Measurements from ENCODE around the gene NMD3. TPM values are rescaled to one million over a fixed set of nuclear protein-coding genes. Genes with fewer than 3 reads are reported as not detected.

The NMD3 gene
- total RNA-seq, 1 experiment from 2014 or later = 56.3 TPM

DNA sequence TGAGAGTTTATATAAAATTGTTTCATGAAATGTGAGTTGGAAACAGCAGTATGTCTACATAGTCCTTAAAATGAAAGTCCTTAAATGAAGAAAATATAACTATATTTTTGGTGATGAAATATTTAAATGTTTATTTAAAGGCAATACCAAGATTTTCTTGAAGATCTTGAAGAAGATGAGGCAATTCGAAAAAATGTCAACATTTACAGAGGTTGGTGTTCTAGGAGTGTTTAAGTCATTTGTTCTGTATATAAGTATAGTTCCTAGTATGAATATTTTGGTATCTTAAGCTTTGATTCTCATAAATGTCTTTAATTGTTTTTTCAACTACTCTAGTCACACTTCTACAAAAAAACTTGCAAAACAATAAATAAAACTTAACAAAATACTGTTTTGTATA is 29.0 kb downstream of the NMD3 start (continued):
- TF ChIP-seq PRRX2 (CRISPR knock-in tag; IDR thresholded peaks at IDR 0.05) = no peak

DNA sequence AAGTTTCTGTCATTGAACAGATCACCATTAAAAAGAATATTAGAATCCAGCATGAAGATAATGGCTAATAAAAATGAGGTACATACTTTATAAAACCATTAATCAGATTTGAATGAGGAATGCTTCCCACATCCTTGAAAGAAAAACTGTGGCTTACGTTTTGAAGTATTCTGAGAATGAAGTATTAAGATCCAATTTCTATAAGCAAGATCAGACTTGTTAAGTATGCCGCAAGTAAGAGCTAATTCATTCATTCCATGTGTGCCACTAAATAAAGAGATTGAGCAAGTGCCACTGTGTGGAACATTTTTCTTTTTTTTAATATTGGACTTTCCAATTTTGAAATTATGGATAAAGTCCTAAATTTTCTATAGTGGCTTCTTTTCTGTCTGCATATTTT is 30.6 kb downstream of the NMD3 start:
- no peak overlapping the region for H3K4me3 Mint-ChIP-seq
- no peaks in the 10 kb centered on the region for H3K27me3 Mint-ChIP-seq (ENCODE audit: low read depth)
- no peak for ATAC-seq
- ChIA-PET POLR2A (no interaction called here), CTCF (no interaction called here)
- no peaks in the 10 kb centered on the region for H3K9me3 Mint-ChIP-seq
- H3K36me3 Mint-ChIP-seq = peaks cover 55% of the 10 kb centered on the region
- DNase-seq (ENCODE audit: low spot score) = no peak
- no peaks in the 10 kb centered on the region for H3K4me1 Mint-ChIP-seq
- TF ChIP-seq ZNF671 (CRISPR knock-in tag; IDR thresholded peaks at IDR 0.05) (no peak), ZNF263 (CRISPR knock-in tag; IDR thresholded peaks at IDR 0.05; ENCODE audit: low read depth) (no peak), GABPB1 (CRISPR knock-in tag; IDR thresholded peaks at IDR 0.05) (no peak), CREM (CRISPR knock-in tag; IDR thresholded peaks at IDR 0.05) (no peak), NFYB (CRISPR knock-in tag; conservative IDR thresholded peaks at IDR 0.05; ENCODE audit: low read depth) (no peak), ZNF317 (CRISPR knock-in tag; IDR thresholded peaks at IDR 0.05; ENCODE audit: borderline replicate concordance, low read depth) (no peak), SMAD4 (CRISPR knock-in tag; IDR thresholded peaks at IDR 0.05) (no peak), NR2C2 (CRISPR knock-in tag; IDR thresholded peaks at IDR 0.05) (no peak), ZNF423 (CRISPR knock-in tag; IDR thresholded peaks at IDR 0.05) (no peak), MXD4 (CRISPR knock-in tag; IDR thresholded peaks at IDR 0.05; ENCODE audit: borderline replicate concordance) (no peak), ZNF396 (CRISPR knock-in tag; IDR thresholded peaks at IDR 0.05; ENCODE audit: borderline replicate concordance) (no peak)
- TF ChIP-seq, protein P1, sequence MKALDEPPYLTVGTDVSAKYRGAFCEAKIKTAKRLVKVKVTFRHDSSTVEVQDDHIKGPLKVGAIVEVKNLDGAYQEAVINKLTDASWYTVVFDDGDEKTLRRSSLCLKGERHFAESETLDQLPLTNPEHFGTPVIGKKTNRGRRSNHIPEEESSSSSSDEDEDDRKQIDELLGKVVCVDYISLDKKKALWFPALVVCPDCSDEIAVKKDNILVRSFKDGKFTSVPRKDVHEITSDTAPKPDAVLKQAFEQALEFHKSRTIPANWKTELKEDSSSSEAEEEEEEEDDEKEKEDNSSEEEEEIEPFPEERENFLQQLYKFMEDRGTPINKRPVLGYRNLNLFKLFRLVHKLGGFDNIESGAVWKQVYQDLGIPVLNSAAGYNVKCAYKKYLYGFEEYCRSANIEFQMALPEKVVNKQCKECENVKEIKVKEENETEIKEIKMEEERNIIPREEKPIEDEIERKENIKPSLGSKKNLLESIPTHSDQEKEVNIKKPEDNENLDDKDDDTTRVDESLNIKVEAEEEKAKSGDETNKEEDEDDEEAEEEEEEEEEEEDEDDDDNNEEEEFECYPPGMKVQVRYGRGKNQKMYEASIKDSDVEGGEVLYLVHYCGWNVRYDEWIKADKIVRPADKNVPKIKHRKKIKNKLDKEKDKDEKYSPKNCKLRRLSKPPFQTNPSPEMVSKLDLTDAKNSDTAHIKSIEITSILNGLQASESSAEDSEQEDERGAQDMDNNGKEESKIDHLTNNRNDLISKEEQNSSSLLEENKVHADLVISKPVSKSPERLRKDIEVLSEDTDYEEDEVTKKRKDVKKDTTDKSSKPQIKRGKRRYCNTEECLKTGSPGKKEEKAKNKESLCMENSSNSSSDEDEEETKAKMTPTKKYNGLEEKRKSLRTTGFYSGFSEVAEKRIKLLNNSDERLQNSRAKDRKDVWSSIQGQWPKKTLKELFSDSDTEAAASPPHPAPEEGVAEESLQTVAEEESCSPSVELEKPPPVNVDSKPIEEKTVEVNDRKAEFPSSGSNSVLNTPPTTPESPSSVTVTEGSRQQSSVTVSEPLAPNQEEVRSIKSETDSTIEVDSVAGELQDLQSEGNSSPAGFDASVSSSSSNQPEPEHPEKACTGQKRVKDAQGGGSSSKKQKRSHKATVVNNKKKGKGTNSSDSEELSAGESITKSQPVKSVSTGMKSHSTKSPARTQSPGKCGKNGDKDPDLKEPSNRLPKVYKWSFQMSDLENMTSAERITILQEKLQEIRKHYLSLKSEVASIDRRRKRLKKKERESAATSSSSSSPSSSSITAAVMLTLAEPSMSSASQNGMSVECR (CRISPR knock-in tag; IDR thresholded peaks at IDR 0.05; ENCODE audit: borderline replicate concordance) = no peak
- TF ChIP-seq, protein P2, sequence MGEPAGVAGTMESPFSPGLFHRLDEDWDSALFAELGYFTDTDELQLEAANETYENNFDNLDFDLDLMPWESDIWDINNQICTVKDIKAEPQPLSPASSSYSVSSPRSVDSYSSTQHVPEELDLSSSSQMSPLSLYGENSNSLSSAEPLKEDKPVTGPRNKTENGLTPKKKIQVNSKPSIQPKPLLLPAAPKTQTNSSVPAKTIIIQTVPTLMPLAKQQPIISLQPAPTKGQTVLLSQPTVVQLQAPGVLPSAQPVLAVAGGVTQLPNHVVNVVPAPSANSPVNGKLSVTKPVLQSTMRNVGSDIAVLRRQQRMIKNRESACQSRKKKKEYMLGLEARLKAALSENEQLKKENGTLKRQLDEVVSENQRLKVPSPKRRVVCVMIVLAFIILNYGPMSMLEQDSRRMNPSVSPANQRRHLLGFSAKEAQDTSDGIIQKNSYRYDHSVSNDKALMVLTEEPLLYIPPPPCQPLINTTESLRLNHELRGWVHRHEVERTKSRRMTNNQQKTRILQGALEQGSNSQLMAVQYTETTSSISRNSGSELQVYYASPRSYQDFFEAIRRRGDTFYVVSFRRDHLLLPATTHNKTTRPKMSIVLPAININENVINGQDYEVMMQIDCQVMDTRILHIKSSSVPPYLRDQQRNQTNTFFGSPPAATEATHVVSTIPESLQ (CRISPR knock-in tag; IDR thresholded peaks at IDR 0.05) = no peak
- TF ChIP-seq, protein P3, sequence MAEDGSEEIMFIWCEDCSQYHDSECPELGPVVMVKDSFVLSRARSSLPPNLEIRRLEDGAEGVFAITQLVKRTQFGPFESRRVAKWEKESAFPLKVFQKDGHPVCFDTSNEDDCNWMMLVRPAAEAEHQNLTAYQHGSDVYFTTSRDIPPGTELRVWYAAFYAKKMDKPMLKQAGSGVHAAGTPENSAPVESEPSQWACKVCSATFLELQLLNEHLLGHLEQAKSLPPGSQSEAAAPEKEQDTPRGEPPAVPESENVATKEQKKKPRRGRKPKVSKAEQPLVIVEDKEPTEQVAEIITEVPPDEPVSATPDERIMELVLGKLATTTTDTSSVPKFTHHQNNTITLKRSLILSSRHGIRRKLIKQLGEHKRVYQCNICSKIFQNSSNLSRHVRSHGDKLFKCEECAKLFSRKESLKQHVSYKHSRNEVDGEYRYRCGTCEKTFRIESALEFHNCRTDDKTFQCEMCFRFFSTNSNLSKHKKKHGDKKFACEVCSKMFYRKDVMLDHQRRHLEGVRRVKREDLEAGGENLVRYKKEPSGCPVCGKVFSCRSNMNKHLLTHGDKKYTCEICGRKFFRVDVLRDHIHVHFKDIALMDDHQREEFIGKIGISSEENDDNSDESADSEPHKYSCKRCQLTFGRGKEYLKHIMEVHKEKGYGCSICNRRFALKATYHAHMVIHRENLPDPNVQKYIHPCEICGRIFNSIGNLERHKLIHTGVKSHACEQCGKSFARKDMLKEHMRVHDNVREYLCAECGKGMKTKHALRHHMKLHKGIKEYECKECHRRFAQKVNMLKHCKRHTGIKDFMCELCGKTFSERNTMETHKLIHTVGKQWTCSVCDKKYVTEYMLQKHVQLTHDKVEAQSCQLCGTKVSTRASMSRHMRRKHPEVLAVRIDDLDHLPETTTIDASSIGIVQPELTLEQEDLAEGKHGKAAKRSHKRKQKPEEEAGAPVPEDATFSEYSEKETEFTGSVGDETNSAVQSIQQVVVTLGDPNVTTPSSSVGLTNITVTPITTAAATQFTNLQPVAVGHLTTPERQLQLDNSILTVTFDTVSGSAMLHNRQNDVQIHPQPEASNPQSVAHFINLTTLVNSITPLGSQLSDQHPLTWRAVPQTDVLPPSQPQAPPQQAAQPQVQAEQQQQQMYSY (CRISPR knock-in tag; IDR thresholded peaks at IDR 0.05) = no peak
- TF ChIP-seq, protein P4, sequence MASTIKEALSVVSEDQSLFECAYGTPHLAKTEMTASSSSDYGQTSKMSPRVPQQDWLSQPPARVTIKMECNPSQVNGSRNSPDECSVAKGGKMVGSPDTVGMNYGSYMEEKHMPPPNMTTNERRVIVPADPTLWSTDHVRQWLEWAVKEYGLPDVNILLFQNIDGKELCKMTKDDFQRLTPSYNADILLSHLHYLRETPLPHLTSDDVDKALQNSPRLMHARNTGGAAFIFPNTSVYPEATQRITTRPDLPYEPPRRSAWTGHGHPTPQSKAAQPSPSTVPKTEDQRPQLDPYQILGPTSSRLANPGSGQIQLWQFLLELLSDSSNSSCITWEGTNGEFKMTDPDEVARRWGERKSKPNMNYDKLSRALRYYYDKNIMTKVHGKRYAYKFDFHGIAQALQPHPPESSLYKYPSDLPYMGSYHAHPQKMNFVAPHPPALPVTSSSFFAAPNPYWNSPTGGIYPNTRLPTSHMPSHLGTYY (CRISPR knock-in tag; IDR thresholded peaks at IDR 0.05) = no peak
- TF ChIP-seq, protein P5, sequence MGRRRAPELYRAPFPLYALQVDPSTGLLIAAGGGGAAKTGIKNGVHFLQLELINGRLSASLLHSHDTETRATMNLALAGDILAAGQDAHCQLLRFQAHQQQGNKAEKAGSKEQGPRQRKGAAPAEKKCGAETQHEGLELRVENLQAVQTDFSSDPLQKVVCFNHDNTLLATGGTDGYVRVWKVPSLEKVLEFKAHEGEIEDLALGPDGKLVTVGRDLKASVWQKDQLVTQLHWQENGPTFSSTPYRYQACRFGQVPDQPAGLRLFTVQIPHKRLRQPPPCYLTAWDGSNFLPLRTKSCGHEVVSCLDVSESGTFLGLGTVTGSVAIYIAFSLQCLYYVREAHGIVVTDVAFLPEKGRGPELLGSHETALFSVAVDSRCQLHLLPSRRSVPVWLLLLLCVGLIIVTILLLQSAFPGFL (CRISPR knock-in tag; IDR thresholded peaks at IDR 0.05; ENCODE audit: borderline replicate concordance) = no peak
- TF ChIP-seq, protein P6, sequence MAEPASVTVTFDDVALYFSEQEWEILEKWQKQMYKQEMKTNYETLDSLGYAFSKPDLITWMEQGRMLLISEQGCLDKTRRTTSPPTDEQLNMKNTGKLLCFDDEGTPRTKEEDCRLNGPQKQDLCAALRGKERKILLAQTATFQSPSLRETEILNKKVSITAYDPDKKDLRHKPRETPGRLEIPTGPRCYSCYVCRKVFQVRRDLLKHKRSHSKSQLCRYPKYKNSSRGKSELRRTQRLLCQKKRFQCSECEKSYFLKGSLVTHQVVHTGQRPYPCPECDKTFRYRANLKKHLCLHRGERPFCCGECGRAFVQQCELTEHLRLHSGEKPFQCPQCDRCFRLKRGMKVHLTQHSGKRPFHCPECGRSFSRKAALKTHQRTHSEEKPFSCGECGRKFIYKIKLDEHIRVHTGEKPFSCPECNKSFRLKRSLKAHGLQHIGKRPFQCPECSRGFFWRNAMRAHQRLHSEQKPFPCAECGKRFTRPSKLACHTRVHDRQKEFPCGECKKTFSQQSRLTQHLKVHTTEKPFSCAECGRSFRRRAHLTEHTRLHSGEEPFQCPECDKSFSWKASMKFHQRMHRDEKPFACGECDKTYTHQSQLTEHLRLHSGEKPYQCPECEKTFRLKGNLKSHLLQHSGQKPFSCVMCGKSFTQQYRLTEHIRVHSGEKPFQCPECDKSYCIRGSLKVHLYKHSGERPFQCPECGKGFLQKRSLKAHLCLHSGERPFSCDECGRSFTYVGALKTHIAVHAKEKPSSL (CRISPR knock-in tag; conservative IDR thresholded peaks at IDR 0.05) = no peak
- TF ChIP-seq, protein P7, sequence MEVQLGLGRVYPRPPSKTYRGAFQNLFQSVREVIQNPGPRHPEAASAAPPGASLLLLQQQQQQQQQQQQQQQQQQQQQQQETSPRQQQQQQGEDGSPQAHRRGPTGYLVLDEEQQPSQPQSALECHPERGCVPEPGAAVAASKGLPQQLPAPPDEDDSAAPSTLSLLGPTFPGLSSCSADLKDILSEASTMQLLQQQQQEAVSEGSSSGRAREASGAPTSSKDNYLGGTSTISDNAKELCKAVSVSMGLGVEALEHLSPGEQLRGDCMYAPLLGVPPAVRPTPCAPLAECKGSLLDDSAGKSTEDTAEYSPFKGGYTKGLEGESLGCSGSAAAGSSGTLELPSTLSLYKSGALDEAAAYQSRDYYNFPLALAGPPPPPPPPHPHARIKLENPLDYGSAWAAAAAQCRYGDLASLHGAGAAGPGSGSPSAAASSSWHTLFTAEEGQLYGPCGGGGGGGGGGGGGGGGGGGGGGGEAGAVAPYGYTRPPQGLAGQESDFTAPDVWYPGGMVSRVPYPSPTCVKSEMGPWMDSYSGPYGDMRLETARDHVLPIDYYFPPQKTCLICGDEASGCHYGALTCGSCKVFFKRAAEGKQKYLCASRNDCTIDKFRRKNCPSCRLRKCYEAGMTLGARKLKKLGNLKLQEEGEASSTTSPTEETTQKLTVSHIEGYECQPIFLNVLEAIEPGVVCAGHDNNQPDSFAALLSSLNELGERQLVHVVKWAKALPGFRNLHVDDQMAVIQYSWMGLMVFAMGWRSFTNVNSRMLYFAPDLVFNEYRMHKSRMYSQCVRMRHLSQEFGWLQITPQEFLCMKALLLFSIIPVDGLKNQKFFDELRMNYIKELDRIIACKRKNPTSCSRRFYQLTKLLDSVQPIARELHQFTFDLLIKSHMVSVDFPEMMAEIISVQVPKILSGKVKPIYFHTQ (CRISPR knock-in tag; IDR thresholded peaks at IDR 0.05) = no peak
- no peak overlapping the region for H3K27ac Mint-ChIP-seq
